ENCODE results near the gene ACTR1B. TPM values are rescaled to one million over a fixed set of nuclear protein-coding genes. Genes with fewer than 3 reads are reported as not detected.

Gene ACTR1B
- total RNA-seq, 1 donor from 2014 or later: 59.2 TPM

- no peak for TF ChIP-seq CTCF (IDR thresholded peaks at IDR 0.05; ENCODE audit: insufficient read depth, low read length, severe bottlenecking)
- Histone ChIP-seq H3K27me3 (ENCODE audit: control insufficient read depth, insufficient read depth, low read length) (no peaks in the 10 kb centered on the region), H3K4me3 (ENCODE audit: low read depth, low read length) (no peak overlapping the region), H3K36me3 (ENCODE audit: control insufficient read depth, insufficient read depth, low read length) (peaks cover 28% of the 10 kb centered on the region)
- DNase-seq (ENCODE audit: low read depth) (no peak), FAIRE-seq (peak; percentile 55)
Measured at GRCh38 chr2:97656129-97656755, 7.6 kb downstream of the ACTR1B start.

GRCh38 chr2:97654791-97655190, 9.1 kb downstream of the ACTR1B start:
- no peak for TF ChIP-seq CTCF (IDR thresholded peaks at IDR 0.05; ENCODE audit: insufficient read depth, low read length, severe bottlenecking)
- FAIRE-seq: no peak
- H3K27me3 ChIP-seq (ENCODE audit: control insufficient read depth, insufficient read depth, low read length): no peaks in the 10 kb centered on the region
- H3K4me3 ChIP-seq (ENCODE audit: low read depth, low read length): no peak overlapping the region
- peaks cover 22% of the 10 kb centered on the region for H3K36me3 ChIP-seq (ENCODE audit: control insufficient read depth, insufficient read depth, low read length)
- DNase-seq (ENCODE audit: low read depth): no peak

- Histone ChIP-seq H3K36me3 (ENCODE audit: control insufficient read depth, insufficient read depth, low read length) (peaks cover 22% of the 10 kb centered on the region), H3K4me3 (ENCODE audit: low read depth, low read length) (no peak overlapping the region), H3K27me3 (ENCODE audit: control insufficient read depth, insufficient read depth, low read length) (no peaks in the 10 kb centered on the region)
- no peak for FAIRE-seq
- no peak for TF ChIP-seq CTCF (IDR thresholded peaks at IDR 0.05; ENCODE audit: insufficient read depth, low read length, severe bottlenecking)
- no peak for DNase-seq (ENCODE audit: low read depth)
Measured at GRCh38 chr2:97654309-97654708, 9.5 kb downstream of the ACTR1B start.

- FAIRE-seq: no peak
- Histone ChIP-seq H3K36me3 (ENCODE audit: control insufficient read depth, insufficient read depth, low read length) (peaks cover 22% of the 10 kb centered on the region), H3K27me3 (ENCODE audit: control insufficient read depth, insufficient read depth, low read length) (no peaks in the 10 kb centered on the region), H3K4me3 (ENCODE audit: low read depth, low read length) (no peak overlapping the region)
- DNase-seq (ENCODE audit: low read depth): no peak
- TF ChIP-seq CTCF (IDR thresholded peaks at IDR 0.05; ENCODE audit: insufficient read depth, low read length, severe bottlenecking): no peak
Measured at GRCh38 chr2:97653874-97654273, 10.0 kb downstream of the ACTR1B start.

- peaks cover 18% of the 10 kb centered on the region for H3K36me3 ChIP-seq (ENCODE audit: control insufficient read depth, insufficient read depth, low read length)
- TF ChIP-seq CTCF (IDR thresholded peaks at IDR 0.05; ENCODE audit: insufficient read depth, low read length, severe bottlenecking): no peak
- FAIRE-seq: no peak
- H3K27me3 ChIP-seq (ENCODE audit: control insufficient read depth, insufficient read depth, low read length): no peaks in the 10 kb centered on the region
- DNase-seq (ENCODE audit: low read depth): peak; percentile 12
- H3K4me3 ChIP-seq (ENCODE audit: low read depth, low read length): no peak overlapping the region
Measured at GRCh38 chr2:97653473-97653872, 10.4 kb downstream of the ACTR1B start.

GRCh38 chr2:97651114-97651513, 12.7 kb downstream of the ACTR1B start:
- no peak for DNase-seq (ENCODE audit: low read depth)
- Histone ChIP-seq H3K36me3 (ENCODE audit: control insufficient read depth, insufficient read depth, low read length) (peaks cover 9% of the 10 kb centered on the region), H3K27me3 (ENCODE audit: control insufficient read depth, insufficient read depth, low read length) (no peaks in the 10 kb centered on the region), H3K4me3 (ENCODE audit: low read depth, low read length) (no peak overlapping the region)
- TF ChIP-seq CTCF (IDR thresholded peaks at IDR 0.05; ENCODE audit: insufficient read depth, low read length, severe bottlenecking): no peak
- FAIRE-seq: no peak

All from bronchial epithelial cell (primary cell).